Type B pancreatic cell (in vitro differentiated cells): ENCODE results near the gene ARL5C. TPM values are rescaled to one million over a fixed set of nuclear protein-coding genes. Genes with fewer than 3 reads are reported as not detected.

Source experiments
- DNase-seq: peaks from one replicate; pipeline ENCODE4 v3.0.0; 2021; ENCODE audit warnings: mixed read lengths; ENCODE audit not compliant: unreplicated experiment; ENCODE audit errors: extremely low spot score
- H3K27ac Mint-ChIP-seq: 2 replicates; pipeline ENCODE4 v1.8.0; 2021; ENCODE audit warnings: mild to moderate bottlenecking, mixed read lengths
- H3K27me3 Mint-ChIP-seq: 2 replicates; pipeline ENCODE4 v1.8.0; 2021; ENCODE audit warnings: mixed read lengths
- H3K36me3 Mint-ChIP-seq: 2 replicates; pipeline ENCODE4 v1.8.0; 2021; ENCODE audit warnings: mixed read lengths
- H3K4me1 Mint-ChIP-seq: one replicate; pipeline ENCODE4 v1.8.0; 2021; ENCODE audit warnings: mixed read lengths; ENCODE audit not compliant: unreplicated experiment
- H3K4me3 Mint-ChIP-seq: 2 replicates; pipeline ENCODE4 v1.8.0; 2021; ENCODE audit warnings: mild to moderate bottlenecking, mixed read lengths
- H3K9me3 Mint-ChIP-seq: 2 replicates; pipeline ENCODE4 v1.8.0; 2021; ENCODE audit warnings: mixed read lengths
- CTCF ChIP-seq: fragments of 200-600 bp; sonication (generic); conservative IDR thresholded peaks from 2 replicates; pipeline ENCODE4 v1.5.0; 2021; ENCODE audit warnings: antibody characterized with exemption, mild to moderate bottlenecking
- total RNA-seq: library from RNA; stranded (reverse); gene quantifications from 2 replicates; pipeline ENCODE4 v1.2.1, GENCODE V29; 2021; ENCODE audit warnings: low replicate concordance

ARL5C gene
- total RNA-seq, 1 donor from 2014 or later, result not detected

- Mint-ChIP-seq H3K27ac (peak within 1 kb of the TSS; percentile 43), H3K4me3 (peak within 1 kb of the TSS; percentile 92), H3K27me3 (no peaks in the 10 kb centered on the region), H3K36me3 (peaks cover 14% of the 10 kb centered on the region), H3K4me1 (peaks cover 20% of the 10 kb centered on the region), H3K9me3 (no peaks in the 10 kb centered on the region)
- TF ChIP-seq CTCF, result no peak
- peak; percentile 82 for DNase-seq
These were observed 31.6 kb upstream of the ARL5C start, which contains the start of gene CACNB1 for GRCh38 chr17:39197380-39198185. Gene CACNB1, minus strand, starts transcription at chr17:39197669. Its CDS starts 174 bp downstream, at chr17:39197495.

GRCh38 chr17:39196808-39197291, 30.9 kb upstream of the ARL5C start:
- TF ChIP-seq CTCF, result no peak
- Mint-ChIP-seq H3K4me3 (peak overlapping the region; percentile 76), H3K9me3 (no peaks in the 10 kb centered on the region), H3K27me3 (no peaks in the 10 kb centered on the region), H3K27ac (no peak overlapping the region), H3K36me3 (peaks cover 10% of the 10 kb centered on the region), H3K4me1 (peaks cover 16% of the 10 kb centered on the region)
- no peak for DNase-seq

GRCh38 chr17:39196241-39196807, 30.4 kb upstream of the ARL5C start:
- no peak overlapping the region for H3K27ac Mint-ChIP-seq
- peaks cover 10% of the 10 kb centered on the region for H3K36me3 Mint-ChIP-seq
- no peak for TF ChIP-seq CTCF
- H3K27me3 Mint-ChIP-seq, result no peaks in the 10 kb centered on the region
- H3K4me1 Mint-ChIP-seq, result peaks cover 16% of the 10 kb centered on the region
- no peaks in the 10 kb centered on the region for H3K9me3 Mint-ChIP-seq
- DNase-seq, result no peak
- peak overlapping the region; percentile 72 for H3K4me3 Mint-ChIP-seq

- peak overlapping the region; percentile 72 for H3K4me3 Mint-ChIP-seq
- H3K4me1 Mint-ChIP-seq, result peaks cover 12% of the 10 kb centered on the region
- no peak for TF ChIP-seq CTCF
- H3K9me3 Mint-ChIP-seq, result no peaks in the 10 kb centered on the region
- peaks cover 6% of the 10 kb centered on the region for H3K36me3 Mint-ChIP-seq
- no peak for DNase-seq
- no peaks in the 10 kb centered on the region for H3K27me3 Mint-ChIP-seq
- H3K27ac Mint-ChIP-seq, result no peak overlapping the region
These were observed 29.7 kb upstream of the ARL5C start for GRCh38 chr17:39195568-39196160.

- Mint-ChIP-seq H3K27me3 (no peaks in the 10 kb centered on the region), H3K9me3 (no peaks in the 10 kb centered on the region), H3K4me3 (no peak overlapping the region)
These were observed 29.1 kb upstream of the ARL5C start for GRCh38 chr17:39194985-39195524.

More at GRCh38 chr17:39194985-39195524, 29.1 kb upstream of the ARL5C start:
- Mint-ChIP-seq H3K4me1 (peaks cover 11% of the 10 kb centered on the region), H3K27ac (no peak overlapping the region), H3K36me3 (peaks cover 5% of the 10 kb centered on the region)
- DNase-seq, result no peak
- TF ChIP-seq CTCF, result no peak
